K562 (cell line): Measurements from ENCODE around the gene KLHL8. TPM values are rescaled to one million over a fixed set of nuclear protein-coding genes. Genes with fewer than 3 reads are reported as not detected.

Experiments used
- ATAC-seq: fragments of 200-7000 bp; cut with Tn5 transposase; 3 replicates; pipeline ENCODE4 v1.9.1; 2020; ENCODE audit warnings: moderate library complexity
- BruUV-seq: library from RNA; stranded (reverse); fragments of 400-500 nt; replicated peaks from 2 replicates; lab custom pipeline; 2021; lab: Mats Ljungman, UMichigan
- CTCF ChIA-PET: fragments of 300-600 bp; formaldehyde crosslinking; extraction: SDS; loops from one replicate; lab custom pipeline; 2021; ENCODE audit warnings: low intra/inter-chr PET ratio; lab: Yijun Ruan, JAX
- POLR2A ChIA-PET: fragments of 300-600, 350-650 bp; sonication (Branson Sonifier 250); formaldehyde crosslinking; extraction: SDS; loops from one replicate; lab custom pipeline; 2021; ENCODE audit warnings: antibody characterized with exemption, inconsistent platforms; lab: Yijun Ruan, JAX
- DNase-seq, 4 experiments: peaks; one replicate each; pipeline versions ENCODE4 v3.0.0 to v3.0.0-alpha.2; 2011 to 2018; ENCODE audit warnings: low spot score in 3 of 4, mixed read lengths in 3 of 4; ENCODE audit errors: extremely low read depth in 1 of 4
- FAIRE-seq: peaks from 2 replicates; lab custom pipeline; 2011; peaks lifted over from hg19 to GRCh38; lab: Jason Lieb, UNC
- H2AFZ ChIP-seq: 2 replicates; pipeline ENCODE4 v1.6.0; 2011; ENCODE audit warnings: low read depth, low read length, control low read depth, inconsistent platforms
- H3K27ac ChIP-seq: fragments of 200-600 bp; 3 replicates; pipeline ENCODE4 v1.8.0; 2011; ENCODE audit warnings: low read depth, mild to moderate bottlenecking, control low read depth, inconsistent platforms, low read length, moderate library complexity, mixed read lengths; ENCODE audit errors: extremely low read depth
- H3K27me3 ChIP-seq, 2 experiments: fragments of 300-600 bp in 1 of 2; 2 replicates in 1 of 2; 3 replicates in 1 of 2; pipeline versions ENCODE4 v1.6.0 to v1.8.0; 2011; ENCODE audit warnings: inconsistent platforms in 2 of 2, low read length in 2 of 2, mild to moderate bottlenecking in 1 of 2, mixed read lengths in 1 of 2, moderate library complexity in 1 of 2; ENCODE audit not compliant: control insufficient read depth in 2 of 2, insufficient read depth in 2 of 2
- H3K36me3 ChIP-seq: fragments of 300-600 bp; 3 replicates; pipeline ENCODE4 v1.8.0; 2011; ENCODE audit warnings: mild to moderate bottlenecking, low read length, inconsistent platforms; ENCODE audit not compliant: control insufficient read depth, insufficient read depth
- H3K4me1 ChIP-seq, 2 experiments: fragments of 200-600 bp in 1 of 2; replicated peaks in 1 of 2; 2 replicates in 1 of 2; 3 replicates in 1 of 2; pipeline versions ENCODE4 v1.5.1 to v1.8.0; 2011; ENCODE audit warnings: inconsistent platforms in 2 of 2, low read length in 2 of 2, mild to moderate bottlenecking in 1 of 2, mixed read lengths in 1 of 2, moderate library complexity in 1 of 2; ENCODE audit not compliant: control insufficient read depth in 2 of 2, insufficient read depth in 2 of 2
- H3K4me2 ChIP-seq: 2 replicates; pipeline ENCODE4 v1.6.1; 2011; ENCODE audit warnings: low read length, control low read depth, inconsistent platforms, mixed read lengths; ENCODE audit not compliant: insufficient read depth
- H3K4me3 ChIP-seq: fragments of 200-600 bp; sonication (generic), shearing (Covaris generic); 2 replicates; pipeline ENCODE4 v1.5.1; 2016; ENCODE audit warnings: control low read depth, inconsistent platforms
- H3K79me2 ChIP-seq: fragments of 200-600 bp; 3 replicates; pipeline ENCODE4 v1.8.0; 2011; ENCODE audit warnings: low read length, inconsistent platforms; ENCODE audit not compliant: control insufficient read depth, insufficient read depth
- H3K9ac ChIP-seq, 2 experiments: 2 replicates each; pipeline versions ENCODE4 v1.6.0 to v1.6.1; 2011; ENCODE audit warnings: low read depth in 2 of 2, low read length in 2 of 2, control low read depth in 1 of 2, inconsistent platforms in 1 of 2, mild to moderate bottlenecking in 1 of 2, mixed read lengths in 1 of 2; ENCODE audit not compliant: insufficient read depth in 1 of 2
- H3K9me1 ChIP-seq: one replicate; pipeline ENCODE4 v1.6.0; 2011; ENCODE audit warnings: inconsistent platforms, mild to moderate bottlenecking, low read length, moderate library complexity; ENCODE audit not compliant: control insufficient read depth, insufficient read depth
- H3K9me3 ChIP-seq: replicated peaks from 2 replicates; pipeline ENCODE4 v1.5.1; 2011; ENCODE audit warnings: low read depth, low read length, inconsistent platforms; ENCODE audit not compliant: control insufficient read depth, insufficient read depth
- H4K20me1 ChIP-seq: replicated peaks from 2 replicates; pipeline ENCODE4 v1.6.1; 2011; ENCODE audit warnings: low read length, inconsistent platforms, mixed read lengths; ENCODE audit not compliant: control insufficient read depth, insufficient read depth
- DLX4 ChIP-seq: fragments of 250-450 bp; sonication (Bioruptor Pico); IDR thresholded peaks from 2 replicates; pipeline ENCODE4 v1.6.1; 2021; ENCODE audit warnings: mild to moderate bottlenecking
- EGR1 ChIP-seq: fragments of 450-650 bp; conservative IDR thresholded peaks from 2 replicates; pipeline ENCODE4 v1.6.1; 2017; ENCODE audit warnings: mild to moderate bottlenecking
- FOXA3 ChIP-seq, 2 experiments: fragments of 450-650 bp in 1 of 2; sonication (generic) in 1 of 2; formaldehyde crosslinking; IDR thresholded peaks in 1 of 2; conservative IDR thresholded peaks in 1 of 2; 2 replicates each; pipeline versions ENCODE4 v1.4.0 to v1.8.0; 2020 to 2022; ENCODE audit warnings: mild to moderate bottlenecking in 2 of 2, missing genetic modification reagents in 1 of 2
- GATA2 ChIP-seq: sonication (generic); formaldehyde crosslinking; IDR thresholded peaks from 2 replicates; pipeline ENCODE4 v1.4.0; 2020; ENCODE audit warnings: mild to moderate bottlenecking, missing genetic modification reagents
- HNRNPLL ChIP-seq: fragments of 200-400 bp; formaldehyde crosslinking; IDR thresholded peaks from 2 replicates; pipeline ENCODE4 v1.6.1; 2017; ENCODE audit warnings: low read length, low read depth, mild to moderate bottlenecking; ENCODE audit not compliant: poor library complexity, severe bottlenecking
- KLF1 ChIP-seq: fragments of 450-650 bp; IDR thresholded peaks from 2 replicates; pipeline ENCODE4 v1.6.1; 2016; ENCODE audit warnings: missing genetic modification characterization, missing compliant biosample characterization
- MEF2D ChIP-seq: conservative IDR thresholded peaks from 2 replicates; pipeline ENCODE4 v1.6.1; 2016; ENCODE audit warnings: low read depth, missing genetic modification characterization, missing compliant biosample characterization
- MTA2 ChIP-seq: fragments of 450-650 bp; IDR thresholded peaks from 2 replicates; pipeline ENCODE4 v1.6.1; 2016; ENCODE audit warnings: low read depth
- MYNN ChIP-seq, 2 experiments: sonication (generic); formaldehyde crosslinking in 1 of 2; IDR thresholded peaks; 2 replicates each; pipeline versions ENCODE4 v1.5.0 to v1.6.1; 2016 to 2020; ENCODE audit warnings: antibody characterized with exemption in 1 of 2, missing genetic modification reagents in 1 of 2
- POLR3A ChIP-seq: IDR thresholded peaks from 2 replicates; pipeline ENCODE4 v1.6.1; 2011; ENCODE audit warnings: borderline replicate concordance, mild to moderate bottlenecking, moderate library complexity; ENCODE audit not compliant: insufficient read length, insufficient read depth; ENCODE audit errors: extremely low read depth
- SIRT6 ChIP-seq: IDR thresholded peaks from one replicate; pipeline ENCODE4 v1.6.1; 2012; ENCODE audit warnings: low read depth, mild to moderate bottlenecking, control low read depth, inconsistent platforms, low read length, moderate library complexity
- TAF1 ChIP-seq: IDR thresholded peaks from 2 replicates; pipeline ENCODE4 v1.6.1; 2011; ENCODE audit warnings: mild to moderate bottlenecking, low read length, moderate library complexity; ENCODE audit not compliant: insufficient read depth, control insufficient read depth, severe bottlenecking; ENCODE audit errors: extremely low read depth
- ZNF77 ChIP-seq: fragments of 250-450 bp; sonication (Bioruptor Pico); IDR thresholded peaks from 2 replicates; pipeline ENCODE4 v1.5.0; 2020
- WGBS: fragments of 100-300 bp; shearing (Covaris generic); methylation state at CpG from one replicate; pipeline ENCODE4 v1.1.6; 2016; ENCODE audit warnings: low coverage, mixed read lengths; ENCODE audit not compliant: insufficient coverage; ENCODE audit errors: missing lambda C conversion rate; 5-methylcytosine and 5-hydroxymethylcytosine counted together
- in situ Hi-C: fragments of 300-500 bp; cut with MboI; formaldehyde crosslinking; loops from 4 replicates; pipeline ENCODE4 v1.15.0; 2018; ENCODE audit warnings: inconsistent platforms, mixed read lengths
- intact Hi-C: fragments of 100-400 bp; cut with micrococcal nuclease; formaldehyde crosslinking; loops from 2 replicates; pipeline ENCODE4 v1.14.2; 2022
- polyA plus RNA-seq, 8 experiments: library from polyadenylated mRNA; depleted of rRNA in 4 of 8; stranded (reverse) in 5 of 8; unstranded in 3 of 8; fragments of >200 nt; fragmentation: Nextera tagmentation in 2 of 8; fragmentation: Illumina TruSeq in 1 of 8; extraction: Ambion mirVana in 2 of 8; extraction: Trizol in 1 of 8; gene quantifications; 2 replicates each; pipeline versions ENCODE4 v1.2.1 to v1.2.3, GENCODE V29; 2011 to 2014; ENCODE audit warnings: inconsistent platforms in 1 of 8, missing spikeins in 1 of 8
- total RNA-seq, 7 experiments: library from RNA; depleted of rRNA in 6 of 7; stranded (reverse); fragments of >200 nt in 6 of 7; fragmentation: Illumina TruSeq in 2 of 7; extraction: Trizol in 2 of 7; gene quantifications; 2 replicates each; pipeline versions ENCODE4 v1.2.1 to v1.2.3, GENCODE V29; 2011 to 2021; ENCODE audit warnings: low replicate concordance in 1 of 7
- TF ChIP-seq, protein P1 (sequence below), 2 experiments: IDR thresholded peaks; 2 replicates each; pipeline ENCODE4 v1.6.1; 2011; ENCODE audit warnings: borderline replicate concordance in 1 of 2, control low read depth in 1 of 2, low read depth in 1 of 2, low read length in 1 of 2, mild to moderate bottlenecking in 1 of 2, mixed read lengths in 1 of 2, moderate library complexity in 1 of 2; ENCODE audit not compliant: insufficient read depth in 1 of 2, insufficient read length in 1 of 2, poor library complexity in 1 of 2, severe bottlenecking in 1 of 2; ENCODE audit errors: extremely low read depth in 1 of 2

Gene KLHL8
- total and polyA plus RNA-seq, 9 of the 15 experiments (the other 6 are each of a cell fraction or from before 2014, with no cell fraction given), result 8.7 to 25.3 (median 15.7) TPM

DNA sequence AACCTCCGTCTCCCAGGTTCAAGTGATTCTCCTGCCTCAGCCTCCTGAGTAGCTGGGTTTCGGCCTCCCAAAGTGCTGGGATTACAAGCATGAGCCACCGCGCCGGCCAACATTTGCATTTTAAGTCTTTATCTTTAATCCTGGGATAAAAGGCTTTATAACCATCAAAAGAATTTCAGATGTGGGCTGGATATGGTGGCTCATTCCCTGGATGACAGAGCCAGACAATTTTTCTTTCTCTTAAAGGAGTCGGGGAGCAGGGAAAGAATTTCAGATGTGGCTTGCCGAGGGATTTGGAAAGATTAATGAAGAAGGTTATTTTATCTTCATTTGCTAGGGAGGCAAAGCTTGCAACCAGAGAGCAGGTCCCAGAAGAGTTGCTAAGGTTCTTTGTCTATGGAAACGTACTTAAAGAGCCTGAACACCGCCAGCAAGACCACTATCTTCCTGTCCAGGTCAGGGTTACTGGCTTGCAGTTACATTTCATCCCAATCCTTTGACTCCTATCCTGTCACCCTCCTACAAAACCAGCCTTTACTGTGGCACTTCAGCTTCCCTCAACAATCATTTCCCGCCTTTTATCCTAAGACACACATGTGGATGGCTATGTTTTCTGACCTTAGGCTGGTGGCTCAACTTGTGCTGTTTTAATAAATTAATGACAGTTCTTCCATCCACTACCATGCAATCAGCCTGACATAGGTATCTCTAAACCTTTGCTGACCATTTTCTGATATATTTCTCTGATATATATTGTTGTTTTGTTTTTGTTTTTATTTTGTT, 3.9 kb upstream of the KLHL8 start:
- H3K9ac ChIP-seq, result no peak overlapping the region; a peak in 1 of 4 replicates
- ChIA-PET POLR2A (no interaction called here), CTCF (no interaction called here)
- H3K27ac ChIP-seq, result no peak overlapping the region
- BruUV-seq, result no TSS peak
- FAIRE-seq, result no peak
- H4K20me1 ChIP-seq, result no peaks in the 10 kb centered on the region
- no peak overlapping the region for H3K4me2 ChIP-seq
- in situ Hi-C loops (no loop called here), intact Hi-C loops (no loop called here)
- no peak for ATAC-seq
- peak overlapping the region; percentile 11 for H2AFZ ChIP-seq
- WGBS, result 50% methylated on average over 9 of the region's 10 CpGs
- no peaks in the 10 kb centered on the region for H3K27me3 ChIP-seq
- peaks cover 5 to 10% of the 10 kb centered on the region in 2 experiments; a peak in 3 of 5 replicates for H3K4me1 ChIP-seq
- no peaks in the 10 kb centered on the region for H3K36me3 ChIP-seq
- peaks cover 10% of the 10 kb centered on the region for H3K79me2 ChIP-seq
- no peaks in the 10 kb centered on the region for H3K9me1 ChIP-seq
- H3K4me3 ChIP-seq, result no peak overlapping the region
- no peaks in the 10 kb centered on the region for H3K9me3 ChIP-seq
- no peak for DNase-seq
- TF ChIP-seq MYNN (IDR thresholded peaks at IDR 0.05), result no peak
- TF ChIP-seq MYNN (CRISPR knock-in tag; IDR thresholded peaks at IDR 0.05), result no peak
- no peak for TF ChIP-seq DLX4 (CRISPR knock-in tag)
- TF ChIP-seq ZNF77 (CRISPR knock-in tag), result no peak
- TF ChIP-seq KLF1 (tag), result no peak
- no peak for TF ChIP-seq HNRNPLL
- no peak for TF ChIP-seq FOXA3 (CRISPR knock-in tag; conservative IDR thresholded peaks at IDR 0.05 in 1 of 2, IDR thresholded peaks at IDR 0.05 in 1 of 2)
- TF ChIP-seq SIRT6, result no peak
- no peak for TF ChIP-seq GATA2
- TF ChIP-seq, protein P1, sequence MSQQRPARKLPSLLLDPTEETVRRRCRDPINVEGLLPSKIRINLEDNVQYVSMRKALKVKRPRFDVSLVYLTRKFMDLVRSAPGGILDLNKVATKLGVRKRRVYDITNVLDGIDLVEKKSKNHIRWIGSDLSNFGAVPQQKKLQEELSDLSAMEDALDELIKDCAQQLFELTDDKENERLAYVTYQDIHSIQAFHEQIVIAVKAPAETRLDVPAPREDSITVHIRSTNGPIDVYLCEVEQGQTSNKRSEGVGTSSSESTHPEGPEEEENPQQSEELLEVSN (IDR thresholded peaks at IDR 0.05; ENCODE audit: borderline replicate concordance in 1 of 2, extremely low read depth in 1 of 2, insufficient read depth in 1 of 2, insufficient read length in 1 of 2, low read depth in 1 of 2, low read length in 1 of 2, poor library complexity in 1 of 2, severe bottlenecking in 1 of 2), result peak in 1 of 2 experiments; percentile 48
- no peak for TF ChIP-seq MEF2D (tag)
- no peak for TF ChIP-seq POLR3A
- TF ChIP-seq EGR1, result no peak
- no peak for TF ChIP-seq TAF1
- TF ChIP-seq MTA2, result no peak
